GM12878 (cell line): ENCODE results near the gene AGRN. TPM values are rescaled to one million over a fixed set of nuclear protein-coding genes. Genes with fewer than 3 reads are reported as not detected.

Experiments used
- ATAC-seq: fragments of 200-7000 bp; cut with Tn5 transposase; 3 replicates; pipeline ENCODE4 v1.9.1; 2020; ENCODE audit warnings: mild to moderate bottlenecking, moderate library complexity
- BruUV-seq: library from RNA; stranded (reverse); fragments of 400-500 nt; replicated peaks from 2 replicates; lab custom pipeline; 2021; lab: Mats Ljungman, UMichigan
- CTCF ChIA-PET: fragments of 300-600 bp; sonication (Branson Sonifier 250); formaldehyde crosslinking; extraction: SDS; loops from one replicate; lab custom pipeline; 2021; ENCODE audit warnings: inconsistent platforms; lab: Yijun Ruan, JAX
- POLR2A ChIA-PET: fragments of 350-600 bp; formaldehyde crosslinking; extraction: SDS; loops from one replicate; lab custom pipeline; 2021; ENCODE audit warnings: inconsistent platforms; lab: Charles Lee
- RAD21 ChIA-PET: fragments of 300-600 bp; sonication (Branson Sonifier 250); formaldehyde crosslinking; loops from one replicate; lab custom pipeline; 2023; ENCODE audit warnings: antibody characterized with exemption; ENCODE audit not compliant: unreplicated experiment; lab: Charles Lee
- SMC1A ChIA-PET: fragments of 300-600 bp; sonication (Branson Sonifier 250); formaldehyde crosslinking; loops from one replicate; lab custom pipeline; 2023; ENCODE audit not compliant: unreplicated experiment, uncharacterized antibody; lab: Charles Lee
- DNase-seq: peaks from one replicate; pipeline ENCODE4 v3.0.0-alpha.2; 2011; ENCODE audit warnings: low read depth, low spot score
- FAIRE-seq: peaks from 3 replicates; lab custom pipeline; 2011; peaks lifted over from hg19 to GRCh38; lab: Jason Lieb, UNC
- H2AFZ ChIP-seq: 2 replicates; pipeline ENCODE4 v1.6.0; 2011; ENCODE audit warnings: low read depth, low read length, control low read depth; ENCODE audit not compliant: control insufficient read depth
- H3K27ac ChIP-seq: 2 replicates; pipeline ENCODE4 v1.5.1; 2011; ENCODE audit warnings: control low read depth; ENCODE audit not compliant: control insufficient read depth, insufficient read depth
- H3K27me3 ChIP-seq, 2 experiments: replicated peaks in 1 of 2; 2 replicates each; pipeline versions ENCODE4 v1.6.0 to v1.6.1; 2011; ENCODE audit warnings: low read length in 1 of 2; ENCODE audit not compliant: control insufficient read depth in 2 of 2, insufficient read depth in 2 of 2
- H3K36me3 ChIP-seq, 2 experiments: 2 replicates each; pipeline ENCODE4 v1.5.1; 2011; ENCODE audit warnings: low read length in 1 of 2; ENCODE audit not compliant: control insufficient read depth in 2 of 2, insufficient read depth in 2 of 2
- H3K4me1 ChIP-seq: 2 replicates; pipeline ENCODE4 v1.6.1; 2011; ENCODE audit warnings: mild to moderate bottlenecking, low read length, moderate library complexity, mixed read lengths; ENCODE audit not compliant: control insufficient read depth, insufficient read depth
- H3K4me2 ChIP-seq: 2 replicates; pipeline ENCODE4 v1.6.0; 2011; ENCODE audit warnings: control low read depth; ENCODE audit not compliant: control insufficient read depth, insufficient read depth
- H3K4me3 ChIP-seq: fragments of 200-600 bp; sonication (generic); 2 replicates; pipeline ENCODE4 v1.5.1; 2016
- H3K79me2 ChIP-seq: 2 replicates; pipeline ENCODE4 v1.6.0; 2011; ENCODE audit warnings: low read length; ENCODE audit not compliant: control insufficient read depth, insufficient read depth
- H3K9ac ChIP-seq: 2 replicates; pipeline ENCODE4 v1.8.0; 2011; ENCODE audit warnings: low read length, control low read depth, mixed read lengths; ENCODE audit not compliant: control insufficient read depth, insufficient read depth
- H3K9me3 ChIP-seq: replicated peaks from 3 replicates; pipeline ENCODE4 v1.5.1; 2011; ENCODE audit warnings: mild to moderate bottlenecking, low read length; ENCODE audit not compliant: control insufficient read depth, insufficient read depth
- H4K20me1 ChIP-seq: 2 replicates; pipeline ENCODE4 v1.6.0; 2011; ENCODE audit not compliant: control insufficient read depth, insufficient read depth
- CREM ChIP-seq: IDR thresholded peaks from 2 replicates; pipeline ENCODE4 v1.6.1; 2014; ENCODE audit warnings: antibody characterized with exemption, low read depth
- EZH2 ChIP-seq: IDR thresholded peaks from 2 replicates; pipeline ENCODE4 v1.6.1; 2012; ENCODE audit warnings: low read depth, mild to moderate bottlenecking, control low read depth, inconsistent platforms, low read length, borderline replicate concordance; ENCODE audit not compliant: control insufficient read depth
- IRF4 ChIP-seq: IDR thresholded peaks from 2 replicates; pipeline ENCODE4 v1.6.1; 2011; ENCODE audit warnings: low read depth, low read length
- MEF2A ChIP-seq: IDR thresholded peaks from 2 replicates; pipeline ENCODE4 v1.6.1; 2011; ENCODE audit warnings: low read depth, mild to moderate bottlenecking, low read length, moderate library complexity; ENCODE audit not compliant: insufficient read depth
- MXI1 ChIP-seq: fragments of 150-350 bp; IDR thresholded peaks from 2 replicates; pipeline ENCODE4 v1.6.1; 2011; ENCODE audit warnings: low read depth, mild to moderate bottlenecking, inconsistent platforms, low read length, improper control_type of control experiment
- NR2C2 ChIP-seq: IDR thresholded peaks from 2 replicates; pipeline ENCODE4 v1.6.1; 2011; ENCODE audit warnings: borderline replicate concordance, low read depth; ENCODE audit not compliant: control insufficient read depth, insufficient read length
- RBBP5 ChIP-seq: fragments of 200-600 bp; sonication (generic); conservative IDR thresholded peaks from 2 replicates; pipeline ENCODE4 v1.6.1; 2016
- SP1 ChIP-seq: IDR thresholded peaks from one replicate; pipeline ENCODE4 v1.6.1; 2011; ENCODE audit warnings: low read depth, low read length
- ZNF24 ChIP-seq: fragments of 450-650 bp; IDR thresholded peaks from 2 replicates; pipeline ENCODE4 v1.6.1; 2017; ENCODE audit warnings: antibody characterized with exemption, mild to moderate bottlenecking
- WGBS: methylation state at CpG from one replicate; pipeline ENCODE4 v1.1.6; 2016; ENCODE audit warnings: low lambda C conversion rate; ENCODE audit not compliant: insufficient replicate concordance, insufficient coverage; ENCODE audit errors: missing lambda C conversion rate; 5-methylcytosine and 5-hydroxymethylcytosine counted together
- in situ Hi-C: fragments of 300-500 bp; cut with MboI; formaldehyde crosslinking; loops from 9 replicates; pipeline ENCODE4 v1.14.3; 2018; ENCODE audit warnings: mixed read lengths
- intact Hi-C: fragments of 100-400 bp; cut with micrococcal nuclease; formaldehyde crosslinking; loops from one replicate; pipeline ENCODE4 v1.14.2; 2022; ENCODE audit not compliant: unreplicated experiment
- polyA plus RNA-seq, 11 experiments: library from polyadenylated mRNA; depleted of rRNA in 4 of 11; unstranded in 6 of 11; stranded (reverse) in 5 of 11; fragments of >200 nt; fragmentation: Nextera tagmentation in 4 of 11; fragmentation: Illumina TruSeq in 1 of 11; extraction: Ambion mirVana in 4 of 11; extraction: Trizol in 1 of 11; gene quantifications; 1 replicate in 1 of 11; 2 replicates in 10 of 11; pipeline versions ENCODE4 v1.2.1 to v1.2.3, GENCODE V29; 2011 to 2016; ENCODE audit warnings: inconsistent platforms in 2 of 11, missing spikeins in 2 of 11, low read depth in 1 of 11
- total RNA-seq, 4 experiments: library from RNA; depleted of rRNA in 3 of 4; stranded (reverse); fragments of >200 nt in 3 of 4; fragmentation: Illumina TruSeq in 1 of 4; extraction: Trizol in 1 of 4; gene quantifications; 2 replicates each; pipeline versions ENCODE4 v1.2.1 to v1.2.3, GENCODE V29; 2013 to 2021
- TF ChIP-seq, protein P1 (sequence below): IDR thresholded peaks from 2 replicates; pipeline ENCODE4 v1.6.1; 2012; ENCODE audit warnings: low read depth, low read length, improper control_type of control experiment
- TF ChIP-seq, protein P2 (sequence below): fragments of 450-650 bp; formaldehyde crosslinking; IDR thresholded peaks from 2 replicates; pipeline ENCODE4 v1.5.0; 2022; ENCODE audit warnings: mild to moderate bottlenecking, missing genetic modification characterization
- TF ChIP-seq, protein P3 (sequence below): IDR thresholded peaks from 2 replicates; pipeline ENCODE4 v1.6.1; 2011; ENCODE audit warnings: mild to moderate bottlenecking, low read depth, low read length, moderate library complexity; ENCODE audit not compliant: insufficient replicate concordance

The AGRN gene
- total and polyA plus RNA-seq, 10 of the 15 experiments (the other 5 are each of a cell fraction or from before 2014, with no cell fraction given), result 0.02 to 41.8 (median 4.1) TPM

DNA sequence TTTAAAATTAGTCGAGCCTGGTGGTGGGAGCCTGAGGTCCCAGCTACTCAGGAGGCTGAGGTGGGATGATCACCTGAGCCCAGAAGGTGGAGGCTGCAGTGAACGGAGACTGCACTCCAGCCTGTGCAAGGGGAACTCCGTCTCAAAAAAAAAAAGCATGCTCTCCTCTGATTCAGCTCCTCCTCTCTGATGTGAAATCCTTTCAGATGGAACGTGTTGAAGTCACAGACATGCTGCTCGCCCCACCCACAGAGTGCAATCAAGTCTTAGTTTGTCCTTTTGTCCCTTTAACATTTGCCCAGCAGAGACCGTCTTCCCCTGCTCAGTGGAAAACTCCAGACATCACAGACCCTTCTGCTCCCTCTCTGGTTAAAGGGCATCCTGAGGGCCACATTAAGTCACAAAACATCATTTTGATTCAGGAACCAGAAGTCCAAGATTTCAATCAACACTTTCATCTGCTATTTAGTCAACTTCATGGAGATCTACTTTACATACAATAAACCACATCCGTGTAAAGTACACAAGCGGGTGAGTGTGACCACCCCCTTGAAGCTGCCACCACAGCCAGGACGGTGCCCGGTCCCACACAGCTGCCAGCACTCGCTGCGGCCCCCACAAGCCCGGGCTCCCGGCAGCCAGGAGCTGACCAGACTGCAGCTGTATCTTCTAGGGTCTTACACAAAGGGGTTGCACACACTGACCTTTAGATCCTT, 73.1 kb downstream of the AGRN start:
- H3K36me3 ChIP-seq, result no peaks in the 10 kb centered on the region
- no peak overlapping the region for H3K9ac ChIP-seq
- no peak overlapping the region for H3K4me3 ChIP-seq
- ATAC-seq, result peak; percentile 61
- H2AFZ ChIP-seq, result no peak overlapping the region; the same call in 1 of the 2 replicates
- H3K4me1 ChIP-seq, result peaks cover 7% of the 10 kb centered on the region; the same call in 1 of the 2 replicates
- ChIA-PET RAD21 (no interaction called here), SMC1A (no interaction called here), POLR2A (no interaction called here), CTCF (interaction anchor here (0.6 to 1.1 kb wide), 3 partner anchors 8 to 212 kb away, joined by 3 to 4 read pairs (median 3); no protein-coding TSS in a partner anchor)
- H3K4me2 ChIP-seq, result no peak overlapping the region
- no TSS peak for BruUV-seq
- DNase-seq, result no peak
- H3K27ac ChIP-seq, result no peak overlapping the region
- H3K9me3 ChIP-seq, result no peaks in the 10 kb centered on the region
- 14% methylated on average over 14 of the region's 14 CpGs for WGBS
- no peak for FAIRE-seq
- intact Hi-C loops, result no loop called here
- H3K79me2 ChIP-seq, result no peaks in the 10 kb centered on the region
- H3K27me3 ChIP-seq, result no peaks in the 10 kb centered on the region
- no peaks in the 10 kb centered on the region for H4K20me1 ChIP-seq
- in situ Hi-C loops, result no loop called here
- no peak for TF ChIP-seq CREM
- TF ChIP-seq IRF4, result no peak
- no peak for TF ChIP-seq SP1
- TF ChIP-seq MEF2A, result no peak
- no peak for TF ChIP-seq ZNF24
- no peak for TF ChIP-seq RBBP5

DNA sequence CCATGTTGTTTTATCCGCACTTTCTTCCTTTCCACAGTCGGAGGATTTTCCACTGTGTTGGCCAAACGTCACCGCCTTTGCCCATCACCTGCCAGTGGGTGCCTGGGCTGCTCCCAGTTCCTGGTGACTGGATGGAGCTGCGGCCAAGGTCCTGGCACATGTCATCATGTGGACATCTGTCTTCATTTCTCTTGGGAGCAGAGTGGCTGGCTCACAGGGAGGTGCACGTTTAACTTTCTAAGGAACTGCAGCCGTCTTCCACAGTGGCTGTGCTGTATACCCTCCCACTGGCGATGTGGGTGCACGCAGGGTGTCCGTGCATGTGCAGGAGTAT, 73.7 kb downstream of the AGRN start:
- no TSS peak for BruUV-seq
- Histone ChIP-seq H3K27ac (no peak overlapping the region), H3K4me3 (no peak overlapping the region), H3K4me2 (no peak overlapping the region), H3K79me2 (no peaks in the 10 kb centered on the region), H3K9ac (no peak overlapping the region), H3K4me1 (peaks cover 7% of the 10 kb centered on the region; the same call in 1 of the 2 replicates), H3K36me3 (no peaks in the 10 kb centered on the region), H4K20me1 (no peaks in the 10 kb centered on the region), H3K27me3 (no peaks in the 10 kb centered on the region), H2AFZ (no peak overlapping the region), H3K9me3 (no peaks in the 10 kb centered on the region)
- intact Hi-C loops, result no loop called here
- ChIA-PET RAD21 (no interaction called here), SMC1A (no interaction called here), CTCF (no interaction called here)
- FAIRE-seq (no peak), DNase-seq (no peak), ATAC-seq (no peak)
- 86% methylated on average over 10 of the region's 10 CpGs for WGBS
- in situ Hi-C loops, result no loop called here
- TF ChIP-seq MXI1 (no peak), EZH2 (no peak), NR2C2 (no peak)
- TF ChIP-seq, protein P1, sequence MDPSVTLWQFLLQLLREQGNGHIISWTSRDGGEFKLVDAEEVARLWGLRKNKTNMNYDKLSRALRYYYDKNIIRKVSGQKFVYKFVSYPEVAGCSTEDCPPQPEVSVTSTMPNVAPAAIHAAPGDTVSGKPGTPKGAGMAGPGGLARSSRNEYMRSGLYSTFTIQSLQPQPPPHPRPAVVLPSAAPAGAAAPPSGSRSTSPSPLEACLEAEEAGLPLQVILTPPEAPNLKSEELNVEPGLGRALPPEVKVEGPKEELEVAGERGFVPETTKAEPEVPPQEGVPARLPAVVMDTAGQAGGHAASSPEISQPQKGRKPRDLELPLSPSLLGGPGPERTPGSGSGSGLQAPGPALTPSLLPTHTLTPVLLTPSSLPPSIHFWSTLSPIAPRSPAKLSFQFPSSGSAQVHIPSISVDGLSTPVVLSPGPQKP, result no peak
- TF ChIP-seq, protein P2, sequence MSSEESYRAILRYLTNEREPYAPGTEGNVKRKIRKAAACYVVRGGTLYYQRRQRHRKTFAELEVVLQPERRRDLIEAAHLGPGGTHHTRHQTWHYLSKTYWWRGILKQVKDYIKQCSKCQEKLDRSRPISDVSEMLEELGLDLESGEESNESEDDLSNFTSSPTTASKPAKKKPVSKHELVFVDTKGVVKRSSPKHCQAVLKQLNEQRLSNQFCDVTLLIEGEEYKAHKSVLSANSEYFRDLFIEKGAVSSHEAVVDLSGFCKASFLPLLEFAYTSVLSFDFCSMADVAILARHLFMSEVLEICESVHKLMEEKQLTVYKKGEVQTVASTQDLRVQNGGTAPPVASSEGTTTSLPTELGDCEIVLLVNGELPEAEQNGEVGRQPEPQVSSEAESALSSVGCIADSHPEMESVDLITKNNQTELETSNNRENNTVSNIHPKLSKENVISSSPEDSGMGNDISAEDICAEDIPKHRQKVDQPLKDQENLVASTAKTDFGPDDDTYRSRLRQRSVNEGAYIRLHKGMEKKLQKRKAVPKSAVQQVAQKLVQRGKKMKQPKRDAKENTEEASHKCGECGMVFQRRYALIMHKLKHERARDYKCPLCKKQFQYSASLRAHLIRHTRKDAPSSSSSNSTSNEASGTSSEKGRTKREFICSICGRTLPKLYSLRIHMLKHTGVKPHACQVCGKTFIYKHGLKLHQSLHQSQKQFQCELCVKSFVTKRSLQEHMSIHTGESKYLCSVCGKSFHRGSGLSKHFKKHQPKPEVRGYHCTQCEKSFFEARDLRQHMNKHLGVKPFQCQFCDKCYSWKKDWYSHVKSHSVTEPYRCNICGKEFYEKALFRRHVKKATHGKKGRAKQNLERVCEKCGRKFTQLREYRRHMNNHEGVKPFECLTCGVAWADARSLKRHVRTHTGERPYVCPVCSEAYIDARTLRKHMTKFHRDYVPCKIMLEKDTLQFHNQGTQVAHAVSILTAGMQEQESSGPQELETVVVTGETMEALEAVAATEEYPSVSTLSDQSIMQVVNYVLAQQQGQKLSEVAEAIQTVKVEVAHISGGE (CRISPR knock-in tag), result no peak
- TF ChIP-seq, protein P3, sequence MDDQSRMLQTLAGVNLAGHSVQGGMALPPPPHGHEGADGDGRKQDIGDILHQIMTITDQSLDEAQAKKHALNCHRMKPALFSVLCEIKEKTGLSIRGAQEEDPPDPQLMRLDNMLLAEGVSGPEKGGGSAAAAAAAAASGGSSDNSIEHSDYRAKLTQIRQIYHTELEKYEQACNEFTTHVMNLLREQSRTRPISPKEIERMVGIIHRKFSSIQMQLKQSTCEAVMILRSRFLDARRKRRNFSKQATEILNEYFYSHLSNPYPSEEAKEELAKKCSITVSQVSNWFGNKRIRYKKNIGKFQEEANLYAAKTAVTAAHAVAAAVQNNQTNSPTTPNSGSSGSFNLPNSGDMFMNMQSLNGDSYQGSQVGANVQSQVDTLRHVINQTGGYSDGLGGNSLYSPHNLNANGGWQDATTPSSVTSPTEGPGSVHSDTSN, result no peak
- TF ChIP-seq, all 136 proteins: peak for 0
- POLR2A ChIA-PET, result no interaction called here
